GM12864 (cell line): ENCODE results near the gene GRAMD2B.

Experiments
- DNase-seq: peaks from one replicate; pipeline ENCODE4 v3.0.0-alpha.2; 2011; ENCODE audit warnings: low read depth
- H3K4me3 ChIP-seq: 2 replicates; pipeline ENCODE4 v1.5.1; 2011; ENCODE audit warnings: mild to moderate bottlenecking, low read depth, low read length, control low read depth
- TF ChIP-seq, protein P1 (sequence below): IDR thresholded peaks from 2 replicates; pipeline ENCODE4 v1.5.1; 2011; ENCODE audit warnings: low read depth, mild to moderate bottlenecking, moderate library complexity, low read length, control low read depth, inconsistent platforms; ENCODE audit errors: missing control alignments

GRAMD2B gene

DNA sequence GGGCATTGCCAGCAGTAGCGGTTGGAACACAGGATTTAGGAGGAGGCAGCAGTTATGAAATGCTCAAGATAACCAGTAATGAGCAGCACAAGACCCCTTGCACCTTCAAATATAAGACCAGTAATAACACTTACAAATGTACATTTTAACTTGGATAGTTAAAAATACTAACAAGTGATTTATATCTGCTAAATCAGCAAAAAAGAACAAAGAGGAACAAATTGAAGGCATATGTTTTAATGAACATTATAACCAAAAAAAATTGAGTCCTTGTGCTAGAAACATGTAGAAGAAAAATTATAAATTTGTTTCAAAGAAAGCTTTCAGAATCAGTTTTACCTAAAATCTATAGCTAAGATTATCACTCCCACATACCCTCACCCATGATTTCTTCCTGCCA is 119.8 kb downstream of the GRAMD2B start:
- no peak overlapping the region for H3K4me3 ChIP-seq
- DNase-seq, result no peak
- TF ChIP-seq, protein P1, sequence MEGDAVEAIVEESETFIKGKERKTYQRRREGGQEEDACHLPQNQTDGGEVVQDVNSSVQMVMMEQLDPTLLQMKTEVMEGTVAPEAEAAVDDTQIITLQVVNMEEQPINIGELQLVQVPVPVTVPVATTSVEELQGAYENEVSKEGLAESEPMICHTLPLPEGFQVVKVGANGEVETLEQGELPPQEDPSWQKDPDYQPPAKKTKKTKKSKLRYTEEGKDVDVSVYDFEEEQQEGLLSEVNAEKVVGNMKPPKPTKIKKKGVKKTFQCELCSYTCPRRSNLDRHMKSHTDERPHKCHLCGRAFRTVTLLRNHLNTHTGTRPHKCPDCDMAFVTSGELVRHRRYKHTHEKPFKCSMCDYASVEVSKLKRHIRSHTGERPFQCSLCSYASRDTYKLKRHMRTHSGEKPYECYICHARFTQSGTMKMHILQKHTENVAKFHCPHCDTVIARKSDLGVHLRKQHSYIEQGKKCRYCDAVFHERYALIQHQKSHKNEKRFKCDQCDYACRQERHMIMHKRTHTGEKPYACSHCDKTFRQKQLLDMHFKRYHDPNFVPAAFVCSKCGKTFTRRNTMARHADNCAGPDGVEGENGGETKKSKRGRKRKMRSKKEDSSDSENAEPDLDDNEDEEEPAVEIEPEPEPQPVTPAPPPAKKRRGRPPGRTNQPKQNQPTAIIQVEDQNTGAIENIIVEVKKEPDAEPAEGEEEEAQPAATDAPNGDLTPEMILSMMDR, result no peak

DNA sequence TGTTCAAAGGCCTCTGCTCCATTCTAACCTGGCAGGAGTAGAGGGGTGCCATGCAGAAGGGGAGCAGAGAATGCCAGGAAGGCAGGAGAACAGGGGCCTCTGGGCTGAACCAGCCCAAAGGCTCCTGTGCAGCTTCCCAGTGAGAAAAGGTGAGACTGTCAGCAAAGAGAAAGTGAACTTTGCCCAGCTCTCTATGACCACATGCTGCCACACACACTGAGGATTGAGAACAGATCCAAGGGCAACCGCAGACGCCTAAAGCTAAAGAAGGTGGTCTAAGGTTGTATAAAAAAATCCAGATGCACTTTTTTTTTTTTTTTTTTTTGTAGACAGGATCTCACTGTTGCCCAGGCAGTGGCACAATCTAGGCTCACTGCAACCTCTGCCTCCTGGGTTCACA is 120.5 kb downstream of the GRAMD2B start:
- TF ChIP-seq, protein P1, result no peak
- H3K4me3 ChIP-seq, result no peak overlapping the region
- no peak for DNase-seq
